Parathyroid adenoma (tissue), 2 donors: ENCODE measurements around the gene ACAP3.

Experiments
- H2AFZ ChIP-seq: fragments of 300-600 bp; sonication (generic); one replicate; pipeline ENCODE4 v1.7.0; 2017; ENCODE audit warnings: antibody characterized with exemption, mild to moderate bottlenecking
- H3K27ac ChIP-seq: fragments of 300-600 bp; sonication (generic); one replicate; pipeline ENCODE4 v1.7.0; 2017
- H3K27me3 ChIP-seq: fragments of 300-600 bp; sonication (generic); one replicate; pipeline ENCODE4 v1.7.0; 2017; ENCODE audit warnings: low read length; ENCODE audit not compliant: control insufficient read depth, insufficient read depth
- H3K36me3 ChIP-seq: fragments of 300-600 bp; sonication (generic); one replicate; pipeline ENCODE4 v1.7.0; 2017; ENCODE audit warnings: low read length; ENCODE audit not compliant: control insufficient read depth, insufficient read depth
- H3K4me1 ChIP-seq: fragments of 300-600 bp; sonication (generic); one replicate; pipeline ENCODE4 v1.7.0; 2017; ENCODE audit warnings: control low read depth
- H3K4me2 ChIP-seq: fragments of 300-600 bp; sonication (generic); one replicate; pipeline ENCODE4 v1.7.0; 2017; ENCODE audit warnings: low read length
- H3K4me3 ChIP-seq: fragments of 300-600 bp; sonication (generic); one replicate; pipeline ENCODE4 v1.7.0; 2017; ENCODE audit warnings: low read depth, low read length
- H3K79me2 ChIP-seq: fragments of 300-600 bp; sonication (generic); one replicate; pipeline ENCODE4 v1.7.0; 2017; ENCODE audit warnings: control low read depth
- H3K9ac ChIP-seq: fragments of 300-600 bp; sonication (generic); one replicate; pipeline ENCODE4 v1.7.0; 2017; ENCODE audit warnings: mild to moderate bottlenecking
- H3K9me3 ChIP-seq: fragments of 300-600 bp; sonication (generic); one replicate; pipeline ENCODE4 v1.7.0; 2017; ENCODE audit warnings: low read length; ENCODE audit not compliant: control insufficient read depth
- TF ChIP-seq, protein P1 (sequence below): fragments of 300-600 bp; sonication (generic); IDR thresholded peaks from one replicate; pipeline ENCODE4 v1.7.0; 2017; ENCODE audit warnings: antibody characterized with exemption, mild to moderate bottlenecking
- donor health status: primary hyperparathyroidism.

Gene ACAP3

DNA sequence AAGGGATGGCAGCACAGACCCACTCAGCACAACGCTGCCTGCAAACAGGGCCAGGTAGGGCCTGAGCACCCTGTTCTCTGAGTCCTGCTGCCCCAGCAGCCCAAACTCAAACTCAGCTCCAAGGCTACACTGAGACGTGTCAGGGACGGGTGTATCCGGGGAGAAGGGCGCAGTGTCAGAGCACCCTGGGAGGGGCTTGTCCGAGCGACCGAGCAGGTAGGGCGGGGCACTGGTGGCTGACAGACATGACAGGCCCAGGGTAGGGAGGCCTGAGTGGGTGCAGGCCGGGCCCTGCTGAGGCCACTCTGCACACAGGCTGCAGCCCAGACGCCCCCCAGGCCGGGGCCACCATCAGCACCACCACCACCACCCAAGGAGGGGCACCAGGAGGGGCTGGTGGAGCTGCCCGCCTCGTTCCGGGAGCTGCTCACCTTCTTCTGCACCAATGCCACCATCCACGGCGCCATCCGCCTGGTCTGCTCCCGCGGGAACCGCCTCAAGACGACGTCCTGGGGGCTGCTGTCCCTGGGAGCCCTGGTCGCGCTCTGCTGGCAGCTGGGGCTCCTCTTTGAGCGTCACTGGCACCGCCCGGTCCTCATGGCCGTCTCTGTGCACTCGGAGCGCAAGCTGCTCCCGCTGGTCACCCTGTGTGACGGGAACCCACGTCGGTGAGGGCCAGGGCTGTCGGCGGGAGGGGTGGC lies 22.0 kb downstream of the ACAP3 start:
- Histone ChIP-seq H3K9me3 (no peaks in the 10 kb centered on the region), H3K4me2 (no peak overlapping the region), H3K36me3 (no peaks in the 10 kb centered on the region), H3K79me2 (no peaks in the 10 kb centered on the region), H3K9ac (no peak overlapping the region), H3K4me1 (peaks cover 3% of the 10 kb centered on the region), H3K4me3 (no peak overlapping the region), H3K27me3 (no peaks in the 10 kb centered on the region), H2AFZ (no peak overlapping the region), H3K27ac (no peak overlapping the region)
- TF ChIP-seq, protein P1, sequence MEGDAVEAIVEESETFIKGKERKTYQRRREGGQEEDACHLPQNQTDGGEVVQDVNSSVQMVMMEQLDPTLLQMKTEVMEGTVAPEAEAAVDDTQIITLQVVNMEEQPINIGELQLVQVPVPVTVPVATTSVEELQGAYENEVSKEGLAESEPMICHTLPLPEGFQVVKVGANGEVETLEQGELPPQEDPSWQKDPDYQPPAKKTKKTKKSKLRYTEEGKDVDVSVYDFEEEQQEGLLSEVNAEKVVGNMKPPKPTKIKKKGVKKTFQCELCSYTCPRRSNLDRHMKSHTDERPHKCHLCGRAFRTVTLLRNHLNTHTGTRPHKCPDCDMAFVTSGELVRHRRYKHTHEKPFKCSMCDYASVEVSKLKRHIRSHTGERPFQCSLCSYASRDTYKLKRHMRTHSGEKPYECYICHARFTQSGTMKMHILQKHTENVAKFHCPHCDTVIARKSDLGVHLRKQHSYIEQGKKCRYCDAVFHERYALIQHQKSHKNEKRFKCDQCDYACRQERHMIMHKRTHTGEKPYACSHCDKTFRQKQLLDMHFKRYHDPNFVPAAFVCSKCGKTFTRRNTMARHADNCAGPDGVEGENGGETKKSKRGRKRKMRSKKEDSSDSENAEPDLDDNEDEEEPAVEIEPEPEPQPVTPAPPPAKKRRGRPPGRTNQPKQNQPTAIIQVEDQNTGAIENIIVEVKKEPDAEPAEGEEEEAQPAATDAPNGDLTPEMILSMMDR = no peak

DNA sequence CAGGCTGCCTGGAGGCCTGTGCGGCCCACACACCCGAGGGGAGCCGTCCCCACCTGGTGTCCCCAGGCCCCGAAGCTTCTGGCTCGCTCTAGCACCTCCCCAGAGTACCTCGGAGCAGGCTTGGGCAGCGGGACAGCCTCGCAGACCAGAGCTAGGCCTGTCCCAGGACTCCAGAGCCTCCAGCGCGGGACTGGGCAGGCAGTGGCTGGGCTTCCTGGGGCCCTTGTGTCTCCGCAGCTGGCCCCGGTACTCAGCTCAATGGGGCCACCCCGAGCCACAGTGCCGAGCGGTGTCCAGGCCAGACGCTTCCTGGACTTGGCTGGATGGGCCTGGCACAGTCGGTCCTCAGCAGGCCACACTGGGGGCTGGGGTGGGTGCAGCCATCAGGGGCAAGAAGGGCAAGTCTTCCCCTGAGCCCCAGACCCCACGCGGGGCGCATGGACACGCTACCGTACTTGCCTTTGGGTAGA lies 22.6 kb downstream of the ACAP3 start:
- H3K36me3 ChIP-seq = no peaks in the 10 kb centered on the region
- H3K27ac ChIP-seq = no peak overlapping the region
- H3K4me3 ChIP-seq = no peak overlapping the region
- no peak overlapping the region for H3K9ac ChIP-seq
- no peak overlapping the region for H2AFZ ChIP-seq
- TF ChIP-seq, protein P1 = no peak
- H3K9me3 ChIP-seq = no peaks in the 10 kb centered on the region
- no peaks in the 10 kb centered on the region for H3K27me3 ChIP-seq
- no peaks in the 10 kb centered on the region for H3K79me2 ChIP-seq
- H3K4me1 ChIP-seq = peaks cover 3% of the 10 kb centered on the region
- no peak overlapping the region for H3K4me2 ChIP-seq

DNA sequence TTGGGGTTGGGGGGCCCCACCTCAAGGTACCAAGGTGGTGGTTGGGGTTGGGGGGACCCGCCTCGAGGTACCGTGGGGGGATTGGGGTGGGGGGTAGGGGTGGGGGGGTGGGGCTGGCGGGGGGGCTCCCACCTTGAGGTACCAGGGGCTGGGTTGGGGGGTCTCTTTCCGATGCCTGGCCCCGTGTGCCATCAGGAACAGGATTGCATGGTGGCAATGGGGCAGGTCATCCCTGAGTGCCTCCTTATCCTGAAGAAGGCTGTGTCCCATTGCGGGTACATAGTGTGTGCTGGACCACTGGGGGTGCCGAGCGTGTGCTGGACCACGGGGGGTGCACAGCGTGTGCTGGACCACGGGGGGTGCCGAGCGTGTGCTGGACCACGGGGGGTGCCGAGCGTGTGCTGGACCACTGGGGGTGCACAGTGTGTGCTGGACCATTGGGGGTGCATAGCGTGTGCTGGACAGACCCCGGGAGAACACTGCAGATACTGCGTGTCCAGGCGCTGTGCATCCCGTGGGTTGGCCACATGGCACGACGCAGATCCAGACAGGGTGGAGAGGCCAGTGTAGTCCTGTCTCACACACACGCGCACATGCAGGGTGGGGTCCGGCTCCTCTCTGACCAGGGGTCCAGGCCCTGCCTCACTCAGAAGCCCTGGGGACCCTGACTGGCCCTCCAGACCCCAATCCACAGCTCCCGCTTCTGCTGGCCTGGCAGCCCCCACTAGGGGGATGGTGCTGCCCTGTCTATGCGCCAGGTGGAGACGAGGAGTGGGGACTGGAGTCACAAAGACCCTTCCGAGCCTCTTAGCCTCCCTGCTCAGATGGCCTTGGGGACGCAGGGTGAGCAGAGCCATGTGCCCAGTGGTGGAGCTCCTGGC lies 23.3 kb downstream of the ACAP3 start:
- no peak overlapping the region for H2AFZ ChIP-seq
- no peaks in the 10 kb centered on the region for H3K27me3 ChIP-seq
- no peaks in the 10 kb centered on the region for H3K36me3 ChIP-seq
- H3K4me3 ChIP-seq = no peak overlapping the region
- H3K27ac ChIP-seq = no peak overlapping the region
- no peaks in the 10 kb centered on the region for H3K79me2 ChIP-seq
- H3K4me2 ChIP-seq = no peak overlapping the region
- H3K9me3 ChIP-seq = no peaks in the 10 kb centered on the region
- TF ChIP-seq, protein P1 = no peak
- H3K4me1 ChIP-seq = peaks cover 3% of the 10 kb centered on the region
- no peak overlapping the region for H3K9ac ChIP-seq

DNA sequence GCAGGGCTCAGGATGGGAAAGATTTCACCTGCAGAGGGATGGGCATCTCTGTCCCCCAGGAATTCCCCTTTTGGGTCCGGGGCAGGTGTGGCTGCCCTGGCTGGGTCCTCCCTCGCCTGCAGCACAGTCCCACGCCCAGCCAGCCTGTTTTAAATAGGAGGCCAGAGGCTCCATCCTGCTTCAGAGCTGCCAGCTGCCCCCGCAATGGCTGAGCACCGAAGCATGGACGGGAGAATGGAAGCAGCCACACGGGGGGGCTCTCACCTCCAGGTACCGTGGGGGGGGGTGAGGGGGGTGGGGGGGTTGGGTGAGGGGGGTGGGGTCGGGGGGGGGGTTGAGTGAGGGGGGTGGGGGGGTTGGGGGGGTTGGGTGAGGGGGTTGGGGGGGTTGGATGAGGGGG lies 23.9 kb downstream of the ACAP3 start:
- Histone ChIP-seq H3K79me2 (no peaks in the 10 kb centered on the region), H3K9ac (no peak overlapping the region)

More for the DNA sequence above, 23.9 kb downstream of the ACAP3 start:
- no peak overlapping the region for H2AFZ ChIP-seq
- no peaks in the 10 kb centered on the region for H3K9me3 ChIP-seq
- H3K4me2 ChIP-seq = no peak overlapping the region
- H3K4me1 ChIP-seq = peaks cover 3% of the 10 kb centered on the region
- H3K27ac ChIP-seq = no peak overlapping the region
- no peaks in the 10 kb centered on the region for H3K27me3 ChIP-seq
- H3K36me3 ChIP-seq = no peaks in the 10 kb centered on the region
- no peak overlapping the region for H3K4me3 ChIP-seq
- TF ChIP-seq, protein P1 = no peak
